HG03139 (cell line): ENCODE results near the gene NFIC.
A peak's percentile ranks its signal among the peaks of the same experiment; 100 is the strongest.
"Not testable (repeated sequence)": the region's sequence is repeated elsewhere in the genome, so short reads cannot be mapped to it uniquely, and the experiment has no call there.

Source experiments
- ATAC-seq: cut with Tn5 transposase; IDR thresholded peaks from one replicate; pipeline ENCODE4 v1.9.1; 2021; ENCODE audit not compliant: unreplicated experiment

The NFIC gene

DNA sequence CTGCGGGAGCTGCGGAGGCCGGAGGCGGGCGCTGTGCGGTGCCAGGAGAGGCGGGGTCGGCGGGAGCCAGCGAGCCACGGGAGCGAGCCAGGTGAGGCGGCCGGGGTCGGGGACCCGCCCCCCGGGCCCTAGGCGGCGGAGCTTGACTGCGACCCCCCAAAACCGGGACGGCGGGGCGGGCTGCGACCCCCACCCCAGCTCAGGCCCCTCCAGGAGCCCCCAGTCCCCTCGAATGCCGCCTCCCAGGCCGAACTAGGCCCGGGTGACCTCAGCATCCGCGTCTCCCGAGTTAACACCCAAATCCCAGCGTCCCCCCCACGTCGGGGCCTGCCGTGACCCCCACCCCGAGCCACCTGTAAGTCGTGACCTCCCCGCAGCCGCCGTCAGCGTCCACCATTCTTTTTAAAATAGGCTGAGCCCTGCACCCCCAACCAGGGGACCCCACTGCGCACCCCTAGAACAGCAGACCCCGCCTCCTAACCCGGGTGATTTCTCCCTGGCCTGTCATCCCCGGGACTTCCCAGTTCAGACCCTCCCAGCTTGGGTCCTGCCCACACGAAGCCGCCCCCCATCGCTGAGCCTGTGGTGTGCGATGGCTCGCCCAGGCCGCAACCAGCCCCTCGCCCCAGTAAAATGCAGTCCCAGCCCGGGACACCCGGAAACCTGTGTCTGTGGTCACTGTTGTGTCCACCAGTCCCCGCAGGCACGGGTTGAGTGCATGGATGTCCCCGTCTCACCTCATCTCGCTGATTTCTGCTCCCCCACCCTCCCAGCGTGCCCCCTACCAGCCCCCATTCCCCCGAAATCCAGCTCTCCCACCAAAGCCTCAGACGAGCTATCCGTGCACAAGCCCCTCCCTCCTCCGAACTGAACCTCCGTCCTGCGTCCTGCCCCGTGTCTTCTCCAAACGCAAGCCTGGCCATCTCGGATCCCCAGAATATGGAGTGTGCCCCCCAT, 140.3 kb downstream of the NFIC start:
- peak; percentile 19 for ATAC-seq

- no peak for ATAC-seq
These were observed 141.2 kb downstream of the NFIC start for GRCh38 chr19:3507371-3508120.

GRCh38 chr19:3508121-3508661, 141.8 kb downstream of the NFIC start:
- ATAC-seq = not testable (repeated sequence)

- no peak for ATAC-seq
These were observed 142.6 kb downstream of the NFIC start for GRCh38 chr19:3508771-3509535.

DNA sequence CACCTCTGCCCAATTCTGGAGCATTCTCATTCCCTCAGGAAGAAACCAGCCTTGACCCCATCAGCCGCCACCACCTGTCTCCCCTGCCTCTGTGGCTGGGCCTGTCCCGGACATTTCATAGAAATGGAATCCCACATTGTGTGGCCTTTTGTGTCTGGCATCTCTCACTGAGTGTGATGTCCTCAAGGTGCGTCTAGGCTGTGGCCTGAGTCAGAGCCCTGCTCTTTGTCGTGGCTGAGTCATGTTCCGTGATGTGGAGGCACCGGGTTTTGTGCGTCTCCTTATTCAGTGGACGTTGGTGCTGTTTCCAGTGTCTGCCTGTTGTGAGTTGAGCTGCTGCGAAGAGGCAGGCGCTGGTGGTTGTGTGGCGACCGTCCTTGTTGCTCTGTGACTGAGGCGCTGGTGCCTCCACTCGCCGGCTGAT, 143.2 kb downstream of the NFIC start:
- no peak for ATAC-seq

- ATAC-seq = no peak
These were observed 144.3 kb downstream of the NFIC start for GRCh38 chr19:3510727-3511126.

DNA sequence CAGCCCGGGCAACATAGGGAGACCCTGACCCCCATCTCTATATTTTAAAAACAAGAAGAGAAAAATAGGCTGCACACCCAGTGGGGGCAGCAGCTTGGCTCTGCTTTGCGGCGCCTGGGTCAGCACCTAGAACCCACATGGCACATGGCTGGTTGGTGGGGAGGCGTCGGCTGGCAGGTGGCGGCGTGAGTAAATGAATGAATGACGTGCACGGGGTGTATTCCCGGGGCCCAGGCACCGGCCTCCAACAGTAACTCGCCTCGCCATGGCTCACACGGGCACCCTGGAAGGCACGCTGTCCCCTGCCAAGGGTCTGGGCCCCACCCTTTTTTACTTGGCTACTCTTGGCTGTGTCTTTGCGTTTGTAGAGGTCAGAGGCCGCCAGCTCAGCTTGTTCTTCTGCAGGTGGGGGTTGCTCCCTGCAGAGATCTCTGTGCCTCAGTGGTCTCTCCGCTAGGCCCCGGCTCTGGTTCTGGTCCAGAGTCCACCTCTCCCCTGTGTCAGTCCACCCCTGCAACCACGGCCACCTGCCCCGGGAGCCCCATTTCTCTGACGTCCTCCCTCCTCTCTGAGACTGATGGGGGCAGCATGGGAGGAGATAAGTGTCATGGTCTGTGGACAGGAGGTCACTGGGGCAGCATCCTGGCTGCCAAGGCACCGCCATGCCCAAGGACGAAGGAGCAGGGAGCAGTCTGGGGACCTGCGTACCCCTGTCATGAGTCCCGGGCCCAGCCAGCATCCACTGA, 145.3 kb downstream of the NFIC start:
- no peak for ATAC-seq

- no peak for ATAC-seq
These were observed 146.3 kb downstream of the NFIC start for GRCh38 chr19:3512562-3513228.

DNA sequence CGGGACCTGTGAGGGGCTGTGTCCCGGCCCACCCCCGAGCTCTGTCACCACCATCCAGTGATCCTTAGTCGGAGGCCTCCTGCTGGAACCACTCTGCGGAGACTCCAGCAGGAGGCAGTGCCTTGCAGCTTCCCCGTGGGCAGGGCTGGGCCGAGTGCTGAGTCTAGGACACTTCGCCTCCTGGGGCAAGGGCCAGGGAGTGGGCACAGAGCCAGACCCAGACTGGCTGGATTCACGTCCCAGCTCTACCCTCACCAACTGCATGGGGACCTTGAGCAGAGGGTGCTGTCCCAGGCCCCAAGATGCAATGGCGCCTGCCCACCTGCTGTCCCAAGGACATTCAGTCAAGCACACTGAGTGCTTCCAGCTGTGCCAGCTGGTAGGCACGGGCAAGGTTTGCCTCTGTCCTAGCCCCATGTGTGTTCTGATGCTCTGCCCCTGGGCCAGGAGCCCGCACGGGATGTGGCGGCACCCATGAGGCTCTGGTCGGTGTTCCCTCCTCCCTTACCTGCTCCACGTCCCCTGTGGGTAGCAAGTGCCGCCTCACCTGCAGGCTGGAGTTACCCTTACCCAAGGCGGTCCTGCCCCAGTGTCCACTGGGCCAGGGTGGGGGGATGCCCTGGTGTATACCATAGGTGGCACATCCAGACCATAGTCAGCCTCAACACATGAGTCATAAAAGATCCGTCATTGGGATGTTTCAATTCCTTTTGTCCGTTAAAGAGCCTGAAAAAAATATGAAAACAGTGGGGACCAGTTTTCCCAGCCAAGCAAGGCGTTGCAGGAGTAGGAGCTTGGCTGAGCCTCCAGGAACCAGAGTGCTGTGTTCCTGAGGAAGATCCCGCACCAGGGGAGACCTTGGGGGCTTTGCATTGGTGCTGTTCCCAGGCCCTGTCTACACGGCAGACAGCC, 147.1 kb downstream of the NFIC start:
- no peak for ATAC-seq

DNA sequence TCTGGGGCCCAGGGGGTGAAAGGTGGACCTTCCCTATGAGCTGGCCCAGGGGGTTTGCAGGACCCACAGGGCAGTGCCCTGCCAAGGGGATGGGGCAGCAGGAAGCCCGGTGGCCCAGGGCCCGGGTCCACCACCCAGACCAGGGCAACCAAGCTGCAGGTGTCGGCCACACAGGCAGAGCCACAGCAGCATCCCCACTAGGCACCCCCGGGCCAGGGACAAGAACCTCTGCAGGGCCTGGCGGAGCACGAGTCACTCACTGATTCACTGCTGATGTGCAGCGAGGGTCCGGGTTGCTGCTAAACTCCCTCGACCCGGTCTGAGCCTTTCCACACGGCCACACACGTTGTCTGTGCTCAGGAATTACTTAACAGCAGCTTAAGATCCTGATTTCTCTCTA, 148.5 kb downstream of the NFIC start:
- ATAC-seq = no peak

- no peak for ATAC-seq
These were observed 149.6 kb downstream of the NFIC start for GRCh38 chr19:3515891-3516422.

- ATAC-seq = no peak
These were observed 150.4 kb downstream of the NFIC start for GRCh38 chr19:3516675-3517207.

- no peak for ATAC-seq
These were observed 151.3 kb downstream of the NFIC start for GRCh38 chr19:3517638-3518037.

GRCh38 chr19:3518255-3518654, 151.9 kb downstream of the NFIC start:
- no peak for ATAC-seq

- ATAC-seq = no peak
These were observed 152.3 kb downstream of the NFIC start for GRCh38 chr19:3518659-3519058.
